HEK293 (cell line): ENCODE data around the gene PSME1.
A peak's percentile ranks its signal among the peaks of the same experiment; 100 is the strongest.

Experiments
- CTCF ChIA-PET: fragments of 350-600 bp; formaldehyde crosslinking; extraction: SDS; loops from one replicate; lab custom pipeline; 2021; ENCODE audit warnings: antibody characterized with exemption; lab: Yijun Ruan, JAX
- POLR2A ChIA-PET: fragments of 300-600 bp; formaldehyde crosslinking; extraction: SDS; loops from one replicate; lab custom pipeline; 2020; ENCODE audit warnings: antibody characterized with exemption, inconsistent platforms; lab: Yijun Ruan, JAX
- H3K27ac ChIP-seq: fragments of 200-500 bp; sonication (Bioruptor generic); 2 replicates; pipeline ENCODE4 v1.5.1; 2014; ENCODE audit warnings: low read depth, low read length, control low read depth, inconsistent platforms; ENCODE audit errors: extremely low read depth
- H3K36me3 ChIP-seq, 2 experiments: fragments of 200-500 bp in 1 of 2; sonication (Bioruptor generic) in 1 of 2; 1 replicate in 1 of 2; 2 replicates in 1 of 2; pipeline ENCODE4 v1.5.1; 2014 to 2017; ENCODE audit warnings: inconsistent platforms in 2 of 2, low read length in 2 of 2; ENCODE audit not compliant: control insufficient read depth in 2 of 2, insufficient read depth in 1 of 2
- H3K4me1 ChIP-seq: fragments of 200-500 bp; sonication (Bioruptor generic); 2 replicates; pipeline ENCODE4 v1.5.1; 2014; ENCODE audit warnings: mild to moderate bottlenecking, low read length, inconsistent platforms; ENCODE audit not compliant: control insufficient read depth, insufficient read depth
- H3K4me3 ChIP-seq: 2 replicates; pipeline ENCODE4 v1.5.1; 2011; ENCODE audit warnings: low read depth, mild to moderate bottlenecking, control low read depth, low read length, moderate library complexity
- H3K9me3 ChIP-seq: fragments of 200-500 bp; sonication (Bioruptor generic); 2 replicates; pipeline ENCODE4 v1.5.1; 2014; ENCODE audit warnings: low read depth, low read length, inconsistent platforms; ENCODE audit not compliant: control insufficient read depth, insufficient read depth
- PBX3 ChIP-seq: sonication (generic); formaldehyde crosslinking; IDR thresholded peaks from 2 replicates; pipeline ENCODE4 v1.8.1; 2022; ENCODE audit warnings: mild to moderate bottlenecking, moderate library complexity, missing genetic modification reagents
- ZBTB10 ChIP-seq: fragments of 450-650 bp; formaldehyde crosslinking; IDR thresholded peaks from 2 replicates; pipeline ENCODE4 v1.5.1; 2016; ENCODE audit warnings: missing biosample characterization, missing genetic modification characterization
- ZBTB11 ChIP-seq: fragments of 450-650 bp; formaldehyde crosslinking; conservative IDR thresholded peaks from 2 replicates; pipeline ENCODE4 v1.5.1; 2016; ENCODE audit warnings: low read depth, missing biosample characterization, missing genetic modification characterization
- ZBTB26 ChIP-seq: fragments of 450-650 bp; formaldehyde crosslinking; optimal IDR thresholded peaks from 2 replicates; pipeline ENCODE3; 2016; ENCODE audit warnings: missing biosample characterization, mild to moderate bottlenecking, missing genetic modification characterization
- ZBTB48 ChIP-seq: fragments of 450-650 bp; formaldehyde crosslinking; IDR thresholded peaks from 2 replicates; pipeline ENCODE4 v1.5.1; 2016; ENCODE audit warnings: missing biosample characterization, missing genetic modification characterization
- ZNF146 ChIP-seq: fragments of 450-650 bp; formaldehyde crosslinking; IDR thresholded peaks from 2 replicates; pipeline ENCODE4 v1.5.1; 2016; ENCODE audit warnings: missing biosample characterization, missing genetic modification characterization
- ZNF175 ChIP-seq: fragments of 450-650 bp; formaldehyde crosslinking; IDR thresholded peaks from 2 replicates; pipeline ENCODE4 v1.5.1; 2016; ENCODE audit warnings: missing biosample characterization, missing genetic modification characterization
- ZNF24 ChIP-seq: fragments of 450-650 bp; formaldehyde crosslinking; IDR thresholded peaks from 2 replicates; pipeline ENCODE4 v1.5.1; 2016; ENCODE audit warnings: missing biosample characterization, missing genetic modification characterization
- ZNF266 ChIP-seq: fragments of 450-650 bp; formaldehyde crosslinking; IDR thresholded peaks from 2 replicates; pipeline ENCODE4 v1.5.1; 2016; ENCODE audit warnings: missing biosample characterization, missing genetic modification characterization, low read depth
- ZNF280D ChIP-seq: fragments of 450-650 bp; formaldehyde crosslinking; IDR thresholded peaks from 2 replicates; pipeline ENCODE4 v1.5.1; 2016; ENCODE audit warnings: missing biosample characterization, missing genetic modification characterization
- ZNF335 ChIP-seq: fragments of 450-650 bp; formaldehyde crosslinking; conservative IDR thresholded peaks from 2 replicates; pipeline ENCODE4 v1.5.1; 2016; ENCODE audit warnings: missing biosample characterization, missing genetic modification characterization
- ZNF426 ChIP-seq: fragments of 450-650 bp; formaldehyde crosslinking; IDR thresholded peaks from 2 replicates; pipeline ENCODE4 v1.5.1; 2017; ENCODE audit warnings: missing biosample characterization, missing genetic modification characterization, mild to moderate bottlenecking, inconsistent platforms, moderate library complexity
- ZNF600 ChIP-seq: fragments of 450-650 bp; formaldehyde crosslinking; IDR thresholded peaks from 2 replicates; pipeline ENCODE4 v1.5.1; 2016; ENCODE audit warnings: missing biosample characterization, missing genetic modification characterization
- ZNF624 ChIP-seq: fragments of 450-650 bp; formaldehyde crosslinking; IDR thresholded peaks from 2 replicates; pipeline ENCODE4 v1.5.1; 2017; ENCODE audit warnings: missing biosample characterization, missing genetic modification characterization
- ZNF76 ChIP-seq: fragments of 450-650 bp; formaldehyde crosslinking; IDR thresholded peaks from 2 replicates; pipeline ENCODE4; 2016; ENCODE audit warnings: low read depth, missing biosample characterization, missing genetic modification characterization, borderline replicate concordance
- ZNF837 ChIP-seq: fragments of 450-650 bp; formaldehyde crosslinking; IDR thresholded peaks from 2 replicates; pipeline ENCODE4 v1.5.1; 2016; ENCODE audit warnings: missing biosample characterization, missing genetic modification characterization

Gene PSME1

GRCh38 chr14:24147761-24148428 lies 11.9 kb downstream of the PSME1 start:
- peak overlapping the region; percentile 91 for H3K4me3 ChIP-seq
- H3K36me3 ChIP-seq: peaks cover 21 to 66% of the 10 kb centered on the region in 2 experiments
- TF ChIP-seq ZNF426 (tag by site-specific recombination) (no peak), ZBTB26 (tag by site-specific recombination) (peak; percentile 5), ZNF76 (peak; percentile 25; the same call in 1 of the 2 replicates), ZBTB11 (0 out of 2 replicates have a peak, but pooled peaks have one; percentile 6), ZNF175 (no peak), PBX3 (CRISPR knock-in tag) (0 out of 2 replicates have a peak, but pooled peaks have one; percentile 54), ZNF335 (tag by site-specific recombination) (peak; percentile 11; the same call in 1 of the 2 replicates)
- peak overlapping the region; percentile 68; the same call in 1 of the 2 replicates for H3K27ac ChIP-seq
- CTCF ChIA-PET: interaction anchor here (1.0 to 3.7 kb wide), 3 partner anchors 13 to 90 kb away, joined by 3 to 34 read pairs (median 3); partner anchors contain the start of gene IRF9
- POLR2A ChIA-PET: interaction anchor here (0.6 to 3.8 kb wide), 8 partner anchors 10 to 54 kb away, joined by 4 to 79 read pairs (median 14); partner anchors contain the start of genes DCAF11, IPO4, IRF9 and NRL
- H3K9me3 ChIP-seq: no peaks in the 10 kb centered on the region
- peaks cover 8% of the 10 kb centered on the region for H3K4me1 ChIP-seq

GRCh38 chr14:24149302-24149969 lies 13.4 kb downstream of the PSME1 start:
- H3K4me3 ChIP-seq: no peak overlapping the region
- POLR2A ChIA-PET: interaction anchor here (1.0 to 3.3 kb wide), 3 partner anchors 8 to 35 kb away, joined by 3 to 20 read pairs (median 7); partner anchors contain the start of genes DCAF11, EMC9, NRL and PSME1
- H3K4me1 ChIP-seq: peaks cover 8% of the 10 kb centered on the region
- H3K36me3 ChIP-seq: peaks cover 30 to 59% of the 10 kb centered on the region in 2 experiments
- H3K27ac ChIP-seq: no peak overlapping the region
- CTCF ChIA-PET: interaction anchor here (0.6 to 3.7 kb wide), 2 partner anchors 12 to 15 kb away, joined by 3 to 34 read pairs; partner anchors contain the start of gene IRF9
- no peaks in the 10 kb centered on the region for H3K9me3 ChIP-seq
- TF ChIP-seq ZNF24 (tag by site-specific recombination) (no peak), ZNF837 (tag by site-specific recombination) (no peak), ZNF624 (tag by site-specific recombination) (no peak)

GRCh38 chr14:24150061-24150460 lies 14.1 kb downstream of the PSME1 start:
- CTCF ChIA-PET: interaction anchor here (1.0 kb wide), 1 partner anchor 11 kb away, joined by 6 read pairs; the partner anchor contains the start of gene IRF9

More at GRCh38 chr14:24150061-24150460, 14.1 kb downstream of the PSME1 start:
- Histone ChIP-seq H3K27ac (no peak overlapping the region), H3K4me3 (no peak overlapping the region), H3K36me3 (peaks cover 37 to 60% of the 10 kb centered on the region in 2 experiments), H3K9me3 (no peaks in the 10 kb centered on the region)
- POLR2A ChIA-PET: interaction anchor here (1.0 to 3.3 kb wide), 2 partner anchors 9 to 14 kb away, joined by 3 to 20 read pairs; partner anchors contain the start of genes EMC9 and PSME1
- TF ChIP-seq ZNF600 (tag by site-specific recombination) (no peak), ZNF146 (tag by site-specific recombination) (no peak), ZBTB48 (tag by site-specific recombination) (no peak), ZNF280D (no peak), ZBTB10 (tag by site-specific recombination) (no peak), ZNF266 (tag by site-specific recombination) (no peak)
- TF ChIP-seq, all 188 proteins: peak for 0
- peaks cover 8% of the 10 kb centered on the region for H3K4me1 ChIP-seq
